CD4-positive, alpha-beta T cell (primary cell): ENCODE results near the gene PGS1. TPM values are rescaled to one million over a fixed set of nuclear protein-coding genes. Genes with fewer than 3 reads are reported as not detected.

Source experiments
- ATAC-seq: fragments of 200-7000 bp; cut with Tn5 transposase; one replicate; pipeline ENCODE4 v1.10.0; 2022; ENCODE audit warnings: mild to moderate bottlenecking; ENCODE audit not compliant: poor library complexity
- CTCF ChIA-PET: fragments of 350-600 bp; sonication (Branson Sonifier 250); formaldehyde crosslinking; loops from one replicate; lab custom pipeline; 2021; ENCODE audit warnings: antibody characterized with exemption, inconsistent platforms; lab: Charles Lee
- POLR2A ChIA-PET: fragments of 350-600 bp; sonication (Branson Sonifier 250); formaldehyde crosslinking; loops from one replicate; lab custom pipeline; 2021; ENCODE audit warnings: antibody characterized with exemption, inconsistent platforms; lab: Charles Lee
- DNase-seq, 14 experiments: peaks; one replicate each; pipeline ENCODE4 v3.0.0-alpha.2; 2013 to 2020; ENCODE audit warnings: mixed read lengths in 2 of 14
- H3K27ac ChIP-seq, 2 donors: one replicate each; pipeline versions ENCODE4 v1.5.1 to v1.7.0; 2013; ENCODE audit warnings: low read length in 2 of 2, low read depth in 1 of 2, mild to moderate bottlenecking in 1 of 2
- H3K27me3 ChIP-seq, 2 experiments: 1 replicate in 1 of 2; 2 replicates in 1 of 2; pipeline versions ENCODE4 v1.6.1 to v1.7.0; 2013; ENCODE audit warnings: low read length in 2 of 2, control low read depth in 1 of 2, mild to moderate bottlenecking in 1 of 2, moderate library complexity in 1 of 2; ENCODE audit not compliant: insufficient read depth in 2 of 2, control insufficient read depth in 1 of 2
- H3K36me3 ChIP-seq: one replicate; pipeline ENCODE4 v1.6.1; 2013; ENCODE audit warnings: low read length, control low read depth; ENCODE audit not compliant: insufficient read depth
- H3K4me1 ChIP-seq: one replicate; pipeline ENCODE4 v1.6.1; 2013; ENCODE audit warnings: low read length, control low read depth; ENCODE audit not compliant: insufficient read depth
- H3K4me3 ChIP-seq: one replicate; pipeline ENCODE4 v1.5.1; 2013; ENCODE audit warnings: mild to moderate bottlenecking, low read length, moderate library complexity
- H3K9me3 ChIP-seq, 2 experiments: 1 replicate in 1 of 2; 2 replicates in 1 of 2; pipeline versions ENCODE4 v1.6.1 to v1.7.0; 2013; ENCODE audit warnings: low read length in 2 of 2, mild to moderate bottlenecking in 2 of 2, control low read depth in 1 of 2, moderate library complexity in 1 of 2; ENCODE audit not compliant: control insufficient read depth in 1 of 2, insufficient read depth in 1 of 2
- H3K27ac Mint-ChIP-seq: one replicate; pipeline ENCODE4 v1.8.0; 2020; ENCODE audit warnings: mixed read lengths
- H3K27me3 Mint-ChIP-seq: one replicate; pipeline ENCODE4 v1.8.0; 2021; ENCODE audit warnings: mixed read lengths
- H3K36me3 Mint-ChIP-seq: one replicate; pipeline ENCODE4 v1.8.0; 2021; ENCODE audit warnings: low read depth, mixed read lengths
- H3K4me1 Mint-ChIP-seq: one replicate; pipeline ENCODE4 v1.8.0; 2021; ENCODE audit warnings: low read depth, mixed read lengths
- H3K4me3 Mint-ChIP-seq: one replicate; pipeline ENCODE4 v1.8.0; 2020; ENCODE audit warnings: mild to moderate bottlenecking, mixed read lengths
- H3K9me3 Mint-ChIP-seq: one replicate; pipeline ENCODE4 v1.8.0; 2020; ENCODE audit warnings: mixed read lengths
- CTCF ChIP-seq: fragments of 200-600 bp; IDR thresholded peaks from one replicate; pipeline ENCODE4 v1.8.0; 2022; ENCODE audit warnings: antibody characterized with exemption, mild to moderate bottlenecking
- intact Hi-C, 2 experiments: fragments of 100-400 bp; cut with DNase I in 1 of 2; cut with micrococcal nuclease in 1 of 2; formaldehyde crosslinking; loops; one replicate each; pipeline versions ENCODE4 v1.15.1 to v1.9.0; 2023 to 2025; cut with DNase I, micrococcal nuclease
- total RNA-seq, 174 experiments: library from RNA in 2 of 174; stranded (reverse) in 2 of 174; gene quantifications; one replicate each; pipeline ENCODE4 v1.2.3 and lab custom pipeline; 2021 to 2026

PGS1 gene
- total RNA-seq, 2 experiments from 2014 or later: 40.9 to 45.3 TPM

DNA sequence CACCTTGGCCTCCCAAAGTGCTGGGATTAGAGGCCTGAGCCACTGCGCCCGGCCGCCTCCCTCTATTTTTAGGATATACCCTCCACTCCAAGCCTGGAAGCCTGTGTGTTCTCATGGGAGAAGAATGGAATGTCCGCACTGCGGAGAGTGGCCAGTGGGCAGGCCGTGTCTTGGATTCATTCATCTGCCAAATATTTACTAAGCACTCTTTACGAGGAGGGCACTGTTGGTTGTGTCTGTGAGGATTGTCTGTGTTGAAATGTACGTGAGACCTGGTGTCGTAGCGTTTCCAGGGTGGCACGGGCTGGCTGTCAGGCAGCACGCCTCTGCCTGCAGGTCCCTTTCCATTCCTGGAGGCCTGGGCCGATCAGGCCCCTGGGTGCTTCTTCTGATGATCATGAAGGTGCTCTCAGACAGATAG is 19.2 kb downstream of the PGS1 start:
- CTCF ChIA-PET: no interaction called here
- Histone ChIP-seq H3K27me3 (no peaks in the 10 kb centered on the region), H3K4me1 (no peaks in the 10 kb centered on the region), H3K27ac (no peak overlapping the region), H3K9me3 (no peaks in the 10 kb centered on the region), H3K4me3 (no peak overlapping the region), H3K36me3 (peaks cover 93% of the 10 kb centered on the region)
- intact Hi-C loops: no loop called here
- no peak for DNase-seq
- no peaks in the 10 kb centered on the region for H3K27me3 Mint-ChIP-seq
- H3K27ac Mint-ChIP-seq: no peak overlapping the region
- TF ChIP-seq CTCF: no peak
- no peak overlapping the region for H3K4me3 Mint-ChIP-seq
- peaks cover 93% of the 10 kb centered on the region for H3K36me3 Mint-ChIP-seq
- POLR2A ChIA-PET: no interaction called here
- H3K9me3 Mint-ChIP-seq: no peaks in the 10 kb centered on the region
- H3K4me1 Mint-ChIP-seq: peaks cover 14% of the 10 kb centered on the region
- ATAC-seq: no peak

GRCh38 chr17:78398390-78398789 is 19.9 kb downstream of the PGS1 start:
- no peaks in the 10 kb centered on the region for H3K27me3 ChIP-seq
- CTCF ChIA-PET: no interaction called here
- intact Hi-C loops: no loop called here
- ATAC-seq (no peak), DNase-seq (no peak)
- Mint-ChIP-seq H3K9me3 (no peaks in the 10 kb centered on the region), H3K27me3 (no peaks in the 10 kb centered on the region), H3K36me3 (peaks cover 95% of the 10 kb centered on the region), H3K4me3 (no peak overlapping the region), H3K27ac (no peak overlapping the region), H3K4me1 (peaks cover 11% of the 10 kb centered on the region)
- POLR2A ChIA-PET: no interaction called here
- TF ChIP-seq CTCF: no peak
- H3K4me1 ChIP-seq: no peaks in the 10 kb centered on the region
- peaks cover 94% of the 10 kb centered on the region for H3K36me3 ChIP-seq
- H3K9me3 ChIP-seq: no peaks in the 10 kb centered on the region
- no peak overlapping the region for H3K4me3 ChIP-seq
- H3K27ac ChIP-seq: no peak overlapping the region

DNA sequence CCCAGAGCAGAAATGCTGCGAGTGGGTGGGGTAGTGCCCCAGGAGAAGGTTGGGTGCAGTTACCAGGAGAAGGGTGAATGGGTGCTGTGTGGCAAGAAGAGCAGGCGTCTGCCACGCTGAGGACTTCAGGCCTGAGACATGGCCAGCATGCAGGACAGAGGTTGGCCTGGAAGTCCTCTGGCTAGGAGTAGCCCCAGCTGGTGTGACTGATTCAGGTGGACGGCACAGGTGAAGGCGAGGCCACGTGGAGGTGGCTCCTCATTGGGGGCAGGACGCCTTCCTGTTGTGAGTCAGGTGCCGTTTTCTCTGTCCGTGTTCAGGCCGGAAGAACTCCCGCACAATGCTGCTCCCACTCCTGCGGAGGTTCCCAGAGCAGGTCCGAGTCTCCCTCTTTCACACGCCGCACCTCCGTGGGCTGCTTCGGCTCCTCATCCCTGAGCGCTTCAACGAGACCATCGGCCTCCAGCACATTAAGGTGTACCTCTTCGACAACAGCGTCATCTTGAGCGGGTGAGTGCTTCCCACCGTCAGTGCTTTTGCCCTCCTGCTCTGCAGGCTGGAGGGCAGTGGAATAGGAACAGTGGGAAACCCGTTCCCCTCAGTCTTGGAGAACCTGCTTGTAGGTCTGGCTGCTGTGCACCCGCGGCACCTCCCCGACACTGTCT is 20.7 kb downstream of the PGS1 start:
- CTCF ChIA-PET: interaction anchor here (1.1 kb wide), 1 partner anchor 23 kb away, joined by 3 read pairs; no protein-coding TSS in a partner anchor
- TF ChIP-seq CTCF: no peak
- H3K4me3 Mint-ChIP-seq: no peak overlapping the region
- H3K27me3 ChIP-seq: no peaks in the 10 kb centered on the region
- H3K27ac ChIP-seq: no peak overlapping the region
- no peaks in the 10 kb centered on the region for H3K4me1 ChIP-seq
- H3K27ac Mint-ChIP-seq: no peak overlapping the region
- DNase-seq (no peak), ATAC-seq (no peak)
- intact Hi-C loops: no loop called here
- no peak overlapping the region for H3K4me3 ChIP-seq
- peaks cover 96% of the 10 kb centered on the region for H3K36me3 ChIP-seq
- POLR2A ChIA-PET: no interaction called here
- H3K36me3 Mint-ChIP-seq: peaks cover 97% of the 10 kb centered on the region
- no peaks in the 10 kb centered on the region for H3K9me3 Mint-ChIP-seq
- no peaks in the 10 kb centered on the region for H3K27me3 Mint-ChIP-seq
- H3K9me3 ChIP-seq: no peaks in the 10 kb centered on the region
- H3K4me1 Mint-ChIP-seq: peaks cover 8% of the 10 kb centered on the region
